A549 (cell line): ENCODE measurements around the gene SYMPK. TPM values are rescaled to one million over a fixed set of nuclear protein-coding genes. Genes with fewer than 3 reads are reported as not detected.
A peak's percentile ranks its signal among the peaks of the same experiment; 100 is the strongest.

Source experiments
- ATAC-seq, 2 experiments: fragments of 200-7000 bp in 1 of 2; fragments of >200 bp in 1 of 2; cut with Nextera tagmentation in 1 of 2; cut with Tn5 transposase in 1 of 2; 3 replicates each; pipeline versions ENCODE4 v1.8.0 to v1.9.1; 2018 to 2020; ENCODE audit warnings: mild to moderate bottlenecking in 1 of 2, moderate library complexity in 1 of 2
- CTCF ChIA-PET: fragments of 300-600 bp; sonication (Branson Sonifier 250); formaldehyde crosslinking; extraction: SDS; loops from one replicate; lab custom pipeline; 2021; ENCODE audit warnings: antibody characterized with exemption, inconsistent platforms; lab: Yijun Ruan, JAX
- POLR2A ChIA-PET: fragments of 350-600 bp; formaldehyde crosslinking; extraction: SDS; loops from one replicate; lab custom pipeline; 2021; ENCODE audit warnings: antibody characterized with exemption, inconsistent platforms; lab: Yijun Ruan, JAX
- DNase-seq, 2 experiments: peaks; one replicate each; pipeline versions ENCODE4 v3.0.0 to v3.0.0-alpha.2; 2011 to 2016; ENCODE audit warnings: low read depth in 1 of 2, low spot score in 1 of 2
- FAIRE-seq: peaks from 2 replicates; lab custom pipeline; 2011; peaks lifted over from hg19 to GRCh38; lab: Jason Lieb, UNC
- H3K27ac ChIP-seq, 2 experiments: fragments of >200 bp; sonication (Bioruptor Twin); formaldehyde crosslinking; 3 replicates each; pipeline ENCODE4 v1.5.1; 2016 to 2017
- H3K4me1 ChIP-seq: fragments of >200 bp; sonication (Bioruptor Twin); formaldehyde crosslinking; 3 replicates; pipeline ENCODE4 v1.6.1; 2016
- H3K4me2 ChIP-seq: fragments of >200 bp; sonication (Bioruptor Twin); formaldehyde crosslinking; 3 replicates; pipeline ENCODE4 v1.6.1; 2016
- H3K4me3 ChIP-seq: fragments of >200 bp; sonication (Bioruptor Twin); formaldehyde crosslinking; 3 replicates; pipeline ENCODE4 v1.5.1; 2016
- H3K9me3 ChIP-seq: fragments of >200 bp; sonication (Bioruptor Twin); formaldehyde crosslinking; 3 replicates; pipeline ENCODE4 v1.6.1; 2016
- BHLHE40 ChIP-seq: IDR thresholded peaks from 2 replicates; pipeline ENCODE4 v1.6.1; 2012; ENCODE audit warnings: low read depth, low read length, inconsistent platforms
- FOXS1 ChIP-seq: fragments of 250-450 bp; sonication (Bioruptor Pico); IDR thresholded peaks from 2 replicates; pipeline ENCODE4 v1.5.0; 2020; ENCODE audit warnings: mild to moderate bottlenecking, moderate library complexity
- GATA3 ChIP-seq: IDR thresholded peaks from 2 replicates; pipeline ENCODE4 v1.6.1; 2012; ENCODE audit warnings: borderline replicate concordance
- HOXB13 ChIP-seq: fragments of 250-450 bp; sonication (Bioruptor Pico); IDR thresholded peaks from 2 replicates; pipeline ENCODE4 v1.5.0; 2020; ENCODE audit warnings: low read depth, mild to moderate bottlenecking, moderate library complexity
- KDM1A ChIP-seq: fragments of 200-600 bp; sonication (generic); IDR thresholded peaks from 2 replicates; pipeline ENCODE4 v1.6.1; 2016; ENCODE audit warnings: low read depth, mild to moderate bottlenecking
- KDM5A ChIP-seq: fragments of 200-600 bp; sonication (generic); IDR thresholded peaks from 2 replicates; pipeline ENCODE4 v1.6.1; 2016; ENCODE audit warnings: antibody characterized with exemption, mild to moderate bottlenecking
- MAX ChIP-seq: IDR thresholded peaks from 2 replicates; pipeline ENCODE4 v1.6.1; 2012
- MAZ ChIP-seq: fragments of 150-350 bp; IDR thresholded peaks from 2 replicates; pipeline ENCODE4 v1.6.1; 2014; ENCODE audit warnings: antibody characterized with exemption, low read depth, low read length, borderline replicate concordance
- MYC ChIP-seq: IDR thresholded peaks from 2 replicates; pipeline ENCODE4 v1.6.1; 2012; ENCODE audit warnings: mild to moderate bottlenecking, inconsistent platforms, low read length, improper control_type of control experiment, borderline replicate concordance
- NPAS2 ChIP-seq: fragments of 250-450 bp; sonication (Bioruptor Pico); IDR thresholded peaks from 2 replicates; pipeline ENCODE4 v1.8.0; 2022; ENCODE audit warnings: mild to moderate bottlenecking, moderate library complexity, borderline replicate concordance
- POLR2AphosphoS2 ChIP-seq: conservative IDR thresholded peaks from 2 replicates; pipeline ENCODE4 v1.6.1; 2012; ENCODE audit warnings: low read length, improper control_type of control experiment, inconsistent platforms
- RCOR1 ChIP-seq: fragments of 150-350 bp; IDR thresholded peaks from 2 replicates; pipeline ENCODE4 v1.6.1; 2014; ENCODE audit warnings: antibody characterized with exemption, low read length, low read depth
- REST ChIP-seq: fragments of 200-600 bp; sonication (generic); IDR thresholded peaks from 2 replicates; pipeline ENCODE4 v1.6.1; 2016; ENCODE audit warnings: antibody characterized with exemption, mild to moderate bottlenecking, moderate library complexity
- RNF2 ChIP-seq: fragments of 200-600 bp; sonication (generic); IDR thresholded peaks from 2 replicates; pipeline ENCODE4 v1.6.1; 2016; ENCODE audit warnings: low read depth, mild to moderate bottlenecking, antibody characterized with exemption, moderate library complexity, borderline replicate concordance
- TP53 ChIP-seq: fragments of 250-450 bp; sonication (Bioruptor Pico); IDR thresholded peaks from 2 replicates; pipeline ENCODE4 v1.5.0; 2021; ENCODE audit warnings: mild to moderate bottlenecking, moderate library complexity
- ZC3H11A ChIP-seq: fragments of 450-650 bp; IDR thresholded peaks from 2 replicates; pipeline ENCODE4 v1.6.1; 2014; ENCODE audit warnings: antibody characterized with exemption, mild to moderate bottlenecking
- WGBS: methylation state at CpG from one replicate; pipeline ENCODE4 v1.1.6; 2017; ENCODE audit errors: missing lambda C conversion rate; 5-methylcytosine and 5-hydroxymethylcytosine counted together
- polyA plus RNA-seq, 4 experiments: library from polyadenylated mRNA; depleted of rRNA in 3 of 4; stranded (reverse); fragments of >200 nt; fragmentation: RNase III in 1 of 4; extraction: RNeasy Plus Mini Kit Qiagen cat#74134 plus additional on column Dnase treatment in 1 of 4; gene quantifications; 2 replicates in 3 of 4; 3 replicates in 1 of 4; pipeline ENCODE4 v1.2.3, GENCODE V29; 2011 to 2017
- TF ChIP-seq, protein P1 (sequence below): fragments of 250-450 bp; sonication (Bioruptor Pico); IDR thresholded peaks from 2 replicates; pipeline ENCODE4 v1.5.0; 2020; ENCODE audit warnings: low read depth, mild to moderate bottlenecking, moderate library complexity
- TF ChIP-seq, protein P2 (sequence below): fragments of >200 bp; sonication (Bioruptor Twin); formaldehyde crosslinking; IDR thresholded peaks from 3 replicates; pipeline ENCODE4 v1.6.1; 2016
- TF ChIP-seq, protein P3 (sequence below): fragments of >200 bp; sonication (Bioruptor Twin); formaldehyde crosslinking; IDR thresholded peaks from 3 replicates; pipeline ENCODE4 v1.5.1; 2016
- TF ChIP-seq, protein P4 (sequence below): IDR thresholded peaks from 2 replicates; pipeline ENCODE4 v1.6.1; 2012

The SYMPK gene
- polyA plus RNA-seq, 2 of the 4 experiments (the other 2 are of a cell fraction), result 61.9 to 105 TPM

GRCh38 chr19:45774765-45775164, 88.2 kb downstream of the SYMPK start:
- FAIRE-seq (no peak), DNase-seq (peak; percentile 65 to 71)

DNA sequence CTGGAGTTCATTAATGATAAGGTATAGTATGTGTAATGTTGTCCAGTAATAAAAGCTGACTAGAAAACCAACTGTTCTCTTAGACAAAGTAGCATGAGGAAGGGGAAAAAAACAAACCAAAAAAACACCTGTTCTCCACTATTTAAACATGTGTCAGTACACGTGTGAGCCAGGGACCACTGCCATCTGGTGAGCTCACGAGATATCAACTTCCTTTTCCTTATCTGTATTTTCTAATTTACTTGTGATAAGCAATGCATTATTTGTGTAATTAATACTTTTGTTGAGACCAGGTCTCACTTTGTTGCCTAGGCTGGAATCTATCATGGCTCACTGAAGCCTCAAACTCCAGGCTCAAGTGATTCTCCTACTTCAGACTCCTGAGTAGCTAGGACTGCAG, 89.6 kb downstream of the SYMPK start:
- H3K4me1 ChIP-seq, result peaks cover 5% of the 10 kb centered on the region
- no peak overlapping the region for H3K4me3 ChIP-seq
- WGBS, result 78% methylated on average over 2 of the region's 2 CpGs
- no peaks in the 10 kb centered on the region for H3K9me3 ChIP-seq
- TF ChIP-seq KDM5A (no peak), NPAS2 (CRISPR knock-in tag) (no peak), RNF2 (no peak), BHLHE40 (no peak), RCOR1 (no peak), TP53 (CRISPR knock-in tag) (no peak), GATA3 (no peak), POLR2AphosphoS2 (no peak), MYC (no peak), HOXB13 (CRISPR knock-in tag) (no peak), FOXS1 (CRISPR knock-in tag) (no peak), MAZ (no peak), MAX (no peak), ZC3H11A (no peak), KDM1A (no peak), REST (no peak)
- TF ChIP-seq, protein P1, sequence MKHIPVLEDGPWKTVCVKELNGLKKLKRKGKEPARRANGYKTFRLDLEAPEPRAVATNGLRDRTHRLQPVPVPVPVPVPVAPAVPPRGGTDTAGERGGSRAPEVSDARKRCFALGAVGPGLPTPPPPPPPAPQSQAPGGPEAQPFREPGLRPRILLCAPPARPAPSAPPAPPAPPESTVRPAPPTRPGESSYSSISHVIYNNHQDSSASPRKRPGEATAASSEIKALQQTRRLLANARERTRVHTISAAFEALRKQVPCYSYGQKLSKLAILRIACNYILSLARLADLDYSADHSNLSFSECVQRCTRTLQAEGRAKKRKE (CRISPR knock-in tag), result no peak
- TF ChIP-seq, protein P2, sequence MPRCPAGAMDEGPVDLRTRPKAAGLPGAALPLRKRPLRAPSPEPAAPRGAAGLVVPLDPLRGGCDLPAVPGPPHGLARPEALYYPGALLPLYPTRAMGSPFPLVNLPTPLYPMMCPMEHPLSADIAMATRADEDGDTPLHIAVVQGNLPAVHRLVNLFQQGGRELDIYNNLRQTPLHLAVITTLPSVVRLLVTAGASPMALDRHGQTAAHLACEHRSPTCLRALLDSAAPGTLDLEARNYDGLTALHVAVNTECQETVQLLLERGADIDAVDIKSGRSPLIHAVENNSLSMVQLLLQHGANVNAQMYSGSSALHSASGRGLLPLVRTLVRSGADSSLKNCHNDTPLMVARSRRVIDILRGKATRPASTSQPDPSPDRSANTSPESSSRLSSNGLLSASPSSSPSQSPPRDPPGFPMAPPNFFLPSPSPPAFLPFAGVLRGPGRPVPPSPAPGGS, result no peak
- TF ChIP-seq, protein P3, sequence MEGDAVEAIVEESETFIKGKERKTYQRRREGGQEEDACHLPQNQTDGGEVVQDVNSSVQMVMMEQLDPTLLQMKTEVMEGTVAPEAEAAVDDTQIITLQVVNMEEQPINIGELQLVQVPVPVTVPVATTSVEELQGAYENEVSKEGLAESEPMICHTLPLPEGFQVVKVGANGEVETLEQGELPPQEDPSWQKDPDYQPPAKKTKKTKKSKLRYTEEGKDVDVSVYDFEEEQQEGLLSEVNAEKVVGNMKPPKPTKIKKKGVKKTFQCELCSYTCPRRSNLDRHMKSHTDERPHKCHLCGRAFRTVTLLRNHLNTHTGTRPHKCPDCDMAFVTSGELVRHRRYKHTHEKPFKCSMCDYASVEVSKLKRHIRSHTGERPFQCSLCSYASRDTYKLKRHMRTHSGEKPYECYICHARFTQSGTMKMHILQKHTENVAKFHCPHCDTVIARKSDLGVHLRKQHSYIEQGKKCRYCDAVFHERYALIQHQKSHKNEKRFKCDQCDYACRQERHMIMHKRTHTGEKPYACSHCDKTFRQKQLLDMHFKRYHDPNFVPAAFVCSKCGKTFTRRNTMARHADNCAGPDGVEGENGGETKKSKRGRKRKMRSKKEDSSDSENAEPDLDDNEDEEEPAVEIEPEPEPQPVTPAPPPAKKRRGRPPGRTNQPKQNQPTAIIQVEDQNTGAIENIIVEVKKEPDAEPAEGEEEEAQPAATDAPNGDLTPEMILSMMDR, result no peak
- TF ChIP-seq, protein P4, sequence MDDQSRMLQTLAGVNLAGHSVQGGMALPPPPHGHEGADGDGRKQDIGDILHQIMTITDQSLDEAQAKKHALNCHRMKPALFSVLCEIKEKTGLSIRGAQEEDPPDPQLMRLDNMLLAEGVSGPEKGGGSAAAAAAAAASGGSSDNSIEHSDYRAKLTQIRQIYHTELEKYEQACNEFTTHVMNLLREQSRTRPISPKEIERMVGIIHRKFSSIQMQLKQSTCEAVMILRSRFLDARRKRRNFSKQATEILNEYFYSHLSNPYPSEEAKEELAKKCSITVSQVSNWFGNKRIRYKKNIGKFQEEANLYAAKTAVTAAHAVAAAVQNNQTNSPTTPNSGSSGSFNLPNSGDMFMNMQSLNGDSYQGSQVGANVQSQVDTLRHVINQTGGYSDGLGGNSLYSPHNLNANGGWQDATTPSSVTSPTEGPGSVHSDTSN, result no peak
- ChIA-PET CTCF (interaction anchor here (0.6 to 74.3 kb wide), 6 partner anchors 10 to 91 kb away, joined by 3 to 2204 read pairs (median 4); partner anchors contain the start of genes DMPK, DMWD, FOXA3 and QPCTL), POLR2A (interaction anchor here (1.0 kb wide), 1 partner anchor 19 kb away, joined by 3 read pairs; the partner anchor contains the start of gene DMWD)
- H3K4me2 ChIP-seq, result no peak overlapping the region
- no peak for DNase-seq
- H3K27ac ChIP-seq, result no peak overlapping the region
- ATAC-seq, result no peak
- FAIRE-seq, result no peak

More at GRCh38 chr19:45774765-45775164, 88.2 kb downstream of the SYMPK start:
- no peak for ATAC-seq
- no peak for TF ChIP-seq GATA3
- H3K9me3 ChIP-seq, result no peaks in the 10 kb centered on the region
- H3K4me3 ChIP-seq, result no peak overlapping the region
- CTCF ChIA-PET, result interaction anchor here (0.7 to 74.3 kb wide), 3 partner anchors 33 to 83 kb away, joined by 3 to 2204 read pairs (median 3); partner anchors contain the start of genes DMPK, DMWD, RSPH6A and SNRPD2
- no peak overlapping the region for H3K27ac ChIP-seq
- WGBS, result 85% methylated on average over 9 of the region's 9 CpGs
- peaks cover 13% of the 10 kb centered on the region for H3K4me1 ChIP-seq
- POLR2A ChIA-PET, result interaction anchor here (0.6 to 1.0 kb wide), 2 partner anchors 8 to 169 kb away, joined by 3 to 4 read pairs; partner anchors contain the start of gene DMPK
- no peak overlapping the region for H3K4me2 ChIP-seq
